ENCODE data around the gene GSE1.

GRCh38 chr16:85601730-85602401 lies 11.3 kb upstream of the GSE1 start:
- no peak for TF ChIP-seq POLR2A (IDR thresholded peaks at IDR 0.05; ENCODE audit: low read depth, low read length)
- TF ChIP-seq POU2F2 (IDR thresholded peaks at IDR 0.05; ENCODE audit: low read depth, low read length): no peak
- no peak for TF ChIP-seq POLR2AphosphoS5 (IDR thresholded peaks at IDR 0.05; ENCODE audit: low read depth, low read length)
